Measurements from ENCODE around the gene PUS10. TPM values are rescaled to one million over a fixed set of nuclear protein-coding genes. Genes with fewer than 3 reads are reported as not detected.

The PUS10 gene
- total RNA-seq, 2 experiments from 2014 or later, result 2.0 to 2.6 TPM

DNA sequence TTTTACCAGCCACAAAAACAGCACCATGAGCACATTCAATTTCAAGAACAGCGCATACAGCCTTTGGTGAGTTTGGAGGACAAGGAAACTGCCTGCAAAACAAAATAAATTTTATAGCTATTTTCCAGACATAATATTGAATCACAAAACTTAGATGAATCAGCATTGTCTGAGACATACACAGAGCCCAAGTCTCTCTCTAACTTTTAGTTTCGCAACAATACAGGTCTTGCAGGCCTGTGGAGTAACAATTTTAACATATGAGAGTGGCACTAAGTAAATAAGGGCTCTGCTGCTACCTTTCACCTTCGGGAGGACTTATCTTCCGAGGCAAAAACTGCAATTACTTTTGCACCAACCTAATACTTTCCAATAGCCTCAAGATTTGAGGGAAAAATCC lies 56.6 kb downstream of the PUS10 start:
- Mint-ChIP-seq H3K27ac (no peak overlapping the region), H3K9me3 (no peaks in the 10 kb centered on the region), H3K36me3 (ENCODE audit: low read depth) (peaks cover 7% of the 10 kb centered on the region), H3K4me3 (no peak overlapping the region), H3K4me1 (ENCODE audit: low read depth) (peaks cover 36% of the 10 kb centered on the region), H3K27me3 (no peaks in the 10 kb centered on the region)
- Histone ChIP-seq H3K27me3 (ENCODE audit: control insufficient read depth in 1 of 2, insufficient read depth in 2 of 2, low read length in 2 of 2) (no peaks in the 10 kb centered on the region), H3K4me1 (ENCODE audit: insufficient read depth, low read length) (no peaks in the 10 kb centered on the region), H3K4me3 (ENCODE audit: low read length) (no peak overlapping the region), H3K9me3 (ENCODE audit: control insufficient read depth in 1 of 2, insufficient read depth in 1 of 2, low read length in 2 of 2) (no peaks in the 10 kb centered on the region), H3K36me3 (ENCODE audit: insufficient read depth, low read length) (no peaks in the 10 kb centered on the region), H3K27ac (ENCODE audit: low read depth in 1 of 2, low read length in 2 of 2) (no peak overlapping the region)
- DNase-seq (no peak), ATAC-seq (ENCODE audit: poor library complexity) (no peak)
- intact Hi-C loops (cut with DNase I, micrococcal nuclease), result no loop called here
- POLR2A ChIA-PET, result no interaction called here
- TF ChIP-seq, protein P1, sequence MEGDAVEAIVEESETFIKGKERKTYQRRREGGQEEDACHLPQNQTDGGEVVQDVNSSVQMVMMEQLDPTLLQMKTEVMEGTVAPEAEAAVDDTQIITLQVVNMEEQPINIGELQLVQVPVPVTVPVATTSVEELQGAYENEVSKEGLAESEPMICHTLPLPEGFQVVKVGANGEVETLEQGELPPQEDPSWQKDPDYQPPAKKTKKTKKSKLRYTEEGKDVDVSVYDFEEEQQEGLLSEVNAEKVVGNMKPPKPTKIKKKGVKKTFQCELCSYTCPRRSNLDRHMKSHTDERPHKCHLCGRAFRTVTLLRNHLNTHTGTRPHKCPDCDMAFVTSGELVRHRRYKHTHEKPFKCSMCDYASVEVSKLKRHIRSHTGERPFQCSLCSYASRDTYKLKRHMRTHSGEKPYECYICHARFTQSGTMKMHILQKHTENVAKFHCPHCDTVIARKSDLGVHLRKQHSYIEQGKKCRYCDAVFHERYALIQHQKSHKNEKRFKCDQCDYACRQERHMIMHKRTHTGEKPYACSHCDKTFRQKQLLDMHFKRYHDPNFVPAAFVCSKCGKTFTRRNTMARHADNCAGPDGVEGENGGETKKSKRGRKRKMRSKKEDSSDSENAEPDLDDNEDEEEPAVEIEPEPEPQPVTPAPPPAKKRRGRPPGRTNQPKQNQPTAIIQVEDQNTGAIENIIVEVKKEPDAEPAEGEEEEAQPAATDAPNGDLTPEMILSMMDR (IDR thresholded peaks at IDR 0.05), result no peak
- CTCF ChIA-PET, result no interaction called here

- no peak overlapping the region for H3K27ac Mint-ChIP-seq
- DNase-seq (no peak), ATAC-seq (ENCODE audit: poor library complexity) (no peak)
- intact Hi-C loops (cut with DNase I, micrococcal nuclease), result no loop called here
- H3K27me3 ChIP-seq (ENCODE audit: control insufficient read depth in 1 of 2, insufficient read depth in 2 of 2, low read length in 2 of 2), result no peaks in the 10 kb centered on the region
- H3K9me3 Mint-ChIP-seq, result no peaks in the 10 kb centered on the region
- peaks cover 7% of the 10 kb centered on the region for H3K36me3 Mint-ChIP-seq (ENCODE audit: low read depth)
- ChIA-PET CTCF (interaction anchor here (0.7 kb wide), 3 partner anchors 38 to 313 kb away, joined by 3 to 4 read pairs (median 3); no protein-coding TSS in a partner anchor), POLR2A (no interaction called here)
- H3K27ac ChIP-seq (ENCODE audit: low read depth in 1 of 2, low read length in 2 of 2), result no peak overlapping the region
- H3K4me3 ChIP-seq (ENCODE audit: low read length), result no peak overlapping the region
- no peaks in the 10 kb centered on the region for H3K27me3 Mint-ChIP-seq
- H3K4me3 Mint-ChIP-seq, result no peak overlapping the region
- TF ChIP-seq, protein P1 (IDR thresholded peaks at IDR 0.05), result no peak
- no peaks in the 10 kb centered on the region for H3K36me3 ChIP-seq (ENCODE audit: insufficient read depth, low read length)
- no peaks in the 10 kb centered on the region for H3K9me3 ChIP-seq (ENCODE audit: control insufficient read depth in 1 of 2, insufficient read depth in 1 of 2, low read length in 2 of 2)
- no peaks in the 10 kb centered on the region for H3K4me1 ChIP-seq (ENCODE audit: insufficient read depth, low read length)
- H3K4me1 Mint-ChIP-seq (ENCODE audit: low read depth), result peaks cover 29% of the 10 kb centered on the region
Measured at GRCh38 chr2:60960706-60961105, 57.3 kb downstream of the PUS10 start.

GRCh38 chr2:60959501-60959900 lies 58.6 kb downstream of the PUS10 start:
- H3K36me3 ChIP-seq (ENCODE audit: insufficient read depth, low read length), result no peaks in the 10 kb centered on the region
- intact Hi-C loops (cut with DNase I, micrococcal nuclease), result no loop called here
- H3K9me3 ChIP-seq (ENCODE audit: control insufficient read depth in 1 of 2, insufficient read depth in 1 of 2, low read length in 2 of 2), result no peaks in the 10 kb centered on the region
- Mint-ChIP-seq H3K4me3 (no peak overlapping the region), H3K27ac (no peak overlapping the region), H3K4me1 (ENCODE audit: low read depth) (peaks cover 17% of the 10 kb centered on the region), H3K36me3 (ENCODE audit: low read depth) (peaks cover 5% of the 10 kb centered on the region), H3K9me3 (no peaks in the 10 kb centered on the region), H3K27me3 (no peaks in the 10 kb centered on the region)
- no peaks in the 10 kb centered on the region for H3K4me1 ChIP-seq (ENCODE audit: insufficient read depth, low read length)
- ATAC-seq (ENCODE audit: poor library complexity) (no peak), DNase-seq (no peak)
- H3K27me3 ChIP-seq (ENCODE audit: control insufficient read depth in 1 of 2, insufficient read depth in 2 of 2, low read length in 2 of 2), result no peaks in the 10 kb centered on the region
- TF ChIP-seq, protein P1 (IDR thresholded peaks at IDR 0.05), result no peak
- H3K4me3 ChIP-seq (ENCODE audit: low read length), result no peak overlapping the region
- ChIA-PET CTCF (no interaction called here), POLR2A (no interaction called here)
- H3K27ac ChIP-seq (ENCODE audit: low read depth in 1 of 2, low read length in 2 of 2), result no peak overlapping the region
